Measurements from ENCODE around the gene MACF1.

- TF ChIP-seq FOXM1 (IDR thresholded peaks at IDR 0.05; ENCODE audit: low read depth) (no peak), CHD2 (IDR thresholded peaks at IDR 0.05; ENCODE audit: low read length, partially characterized antibody) (no peak)
- TF ChIP-seq, protein P1, sequence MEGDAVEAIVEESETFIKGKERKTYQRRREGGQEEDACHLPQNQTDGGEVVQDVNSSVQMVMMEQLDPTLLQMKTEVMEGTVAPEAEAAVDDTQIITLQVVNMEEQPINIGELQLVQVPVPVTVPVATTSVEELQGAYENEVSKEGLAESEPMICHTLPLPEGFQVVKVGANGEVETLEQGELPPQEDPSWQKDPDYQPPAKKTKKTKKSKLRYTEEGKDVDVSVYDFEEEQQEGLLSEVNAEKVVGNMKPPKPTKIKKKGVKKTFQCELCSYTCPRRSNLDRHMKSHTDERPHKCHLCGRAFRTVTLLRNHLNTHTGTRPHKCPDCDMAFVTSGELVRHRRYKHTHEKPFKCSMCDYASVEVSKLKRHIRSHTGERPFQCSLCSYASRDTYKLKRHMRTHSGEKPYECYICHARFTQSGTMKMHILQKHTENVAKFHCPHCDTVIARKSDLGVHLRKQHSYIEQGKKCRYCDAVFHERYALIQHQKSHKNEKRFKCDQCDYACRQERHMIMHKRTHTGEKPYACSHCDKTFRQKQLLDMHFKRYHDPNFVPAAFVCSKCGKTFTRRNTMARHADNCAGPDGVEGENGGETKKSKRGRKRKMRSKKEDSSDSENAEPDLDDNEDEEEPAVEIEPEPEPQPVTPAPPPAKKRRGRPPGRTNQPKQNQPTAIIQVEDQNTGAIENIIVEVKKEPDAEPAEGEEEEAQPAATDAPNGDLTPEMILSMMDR (IDR thresholded peaks at IDR 0.05): no peak
Measured at GRCh38 chr1:39525366-39526165, 321.1 kb downstream of the MACF1 start.

Data from SK-N-SH (cell line).